ENCODE results near the gene FRMD4A.

FRMD4A gene

DNA sequence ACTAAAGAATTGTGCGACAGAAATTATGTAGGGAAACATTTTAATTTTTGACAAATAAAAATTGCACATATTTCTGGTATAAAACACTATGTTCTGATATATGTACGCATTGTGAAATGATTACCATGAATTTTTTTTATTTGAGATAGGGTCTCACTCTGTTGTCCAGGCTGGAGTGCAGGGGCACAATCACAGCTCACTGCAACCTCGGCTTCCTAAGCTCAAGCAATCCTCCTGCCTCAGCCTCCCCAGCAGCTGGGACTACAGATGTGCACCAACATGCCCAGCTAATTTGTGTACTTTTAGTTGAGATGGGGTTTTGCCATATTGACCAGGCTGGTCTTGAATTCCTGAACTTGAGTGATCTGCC is 149.2 kb downstream of the FRMD4A start:
- no peak for DNase-seq

DNA sequence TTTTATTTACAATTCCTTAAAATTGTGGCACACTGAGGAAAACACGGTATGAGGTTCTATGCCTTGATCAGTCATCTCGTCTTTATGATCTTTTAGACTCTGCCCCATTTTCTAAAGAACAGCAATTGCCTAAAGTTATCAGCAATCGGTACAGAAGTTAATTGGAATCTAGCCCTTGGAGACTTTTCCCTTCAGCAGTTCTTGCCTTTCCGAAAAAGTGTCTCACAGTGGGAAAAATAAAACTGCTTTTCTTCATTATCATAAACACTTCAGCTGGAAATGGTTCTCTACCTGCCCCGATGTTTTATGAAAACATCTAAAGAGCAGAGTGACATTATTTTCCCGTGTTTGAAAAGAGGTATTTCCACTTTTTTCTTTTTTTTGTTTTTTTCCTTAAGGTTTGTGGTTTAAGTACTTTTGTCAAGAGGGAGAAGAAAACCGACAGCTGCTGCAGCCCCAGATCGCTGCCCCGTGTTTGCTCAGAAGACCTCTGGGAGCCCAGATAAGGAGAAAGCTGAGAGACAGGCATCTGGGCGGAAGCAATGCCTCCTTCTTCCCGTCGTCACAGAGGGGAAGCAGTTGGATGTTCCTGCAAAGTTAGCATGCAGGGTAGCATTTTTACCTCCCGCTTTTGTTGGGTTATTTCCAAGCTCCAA is 149.7 kb downstream of the FRMD4A start:
- no peak for DNase-seq

DNA sequence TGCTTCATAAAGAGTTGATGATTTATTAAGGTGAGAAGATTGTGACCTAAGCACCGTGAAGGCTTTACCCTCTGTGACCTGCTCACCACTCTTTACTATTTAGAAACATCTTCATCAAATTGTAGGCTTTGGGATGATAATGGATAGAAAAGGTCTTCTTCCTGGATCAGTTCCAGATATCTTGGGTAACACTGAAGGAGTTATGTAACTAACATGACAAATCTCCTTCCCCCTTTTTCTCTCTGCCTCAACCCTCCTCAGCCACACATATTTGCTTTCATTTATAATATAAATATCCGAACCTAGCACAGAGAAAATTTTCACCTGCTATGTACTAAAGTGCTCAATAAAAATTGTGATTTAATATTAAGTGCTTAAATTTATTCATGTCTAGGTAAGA is 151.5 kb downstream of the FRMD4A start:
- no peak for DNase-seq

DNA sequence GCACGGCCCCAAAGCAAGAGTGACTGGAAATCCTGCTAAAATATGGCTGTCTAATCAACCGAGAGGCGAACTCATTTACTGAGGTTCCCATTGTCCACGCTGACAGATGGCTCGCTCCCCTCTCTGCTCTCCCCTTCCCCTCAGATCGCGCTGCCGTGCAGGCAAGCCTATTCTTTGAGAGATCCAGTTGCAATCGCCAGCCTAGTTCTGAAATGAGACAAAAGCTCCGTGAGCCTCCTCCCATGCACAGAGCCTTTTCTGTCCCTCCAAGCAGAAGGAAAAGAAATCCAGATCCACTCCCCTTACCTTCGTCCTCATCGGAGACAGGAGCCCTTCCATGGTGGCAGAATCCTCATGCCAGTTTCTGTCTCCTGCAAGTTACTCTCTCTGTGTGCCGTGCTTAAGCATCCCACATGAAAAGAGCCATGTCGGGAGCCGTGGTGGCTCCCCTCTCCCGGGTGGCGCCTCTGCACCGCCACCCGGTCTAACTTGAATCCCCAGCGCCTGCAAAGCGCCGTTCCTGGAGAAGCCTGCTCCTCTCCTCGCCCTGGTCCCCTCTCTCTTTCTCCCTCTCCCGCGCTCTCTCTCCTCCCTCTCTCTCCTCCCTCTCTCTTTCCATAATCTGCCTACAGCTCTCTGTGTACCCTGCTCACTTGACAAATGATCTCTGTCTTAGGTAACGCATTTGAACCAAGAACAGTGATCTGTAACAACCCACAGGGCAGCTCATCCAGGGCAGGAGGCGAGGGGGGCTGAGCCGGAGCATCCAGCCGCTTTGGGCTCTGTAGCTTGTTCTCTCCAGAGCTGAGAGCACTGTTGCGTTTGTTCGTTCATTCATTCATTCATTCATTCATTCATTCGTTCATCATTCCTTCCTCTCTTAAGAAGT is 156.8 kb downstream of the FRMD4A start:
- no peak for DNase-seq

DNA sequence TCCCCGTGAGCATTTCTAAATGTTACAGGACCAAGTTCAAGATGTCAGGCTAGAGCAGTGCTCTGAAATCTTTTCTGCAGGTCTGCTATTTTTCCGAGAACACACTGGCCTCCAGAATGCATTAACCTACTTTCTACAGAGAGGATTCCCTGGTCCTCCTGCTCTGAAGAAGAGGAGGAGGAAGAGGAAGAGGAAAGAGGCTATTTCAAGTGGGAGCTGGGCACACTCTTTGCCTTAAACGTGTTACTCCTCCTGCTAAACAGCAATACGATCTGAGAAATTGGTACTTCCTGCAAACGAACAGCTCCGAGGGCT is 157.4 kb downstream of the FRMD4A start:
- no peak for DNase-seq

DNA sequence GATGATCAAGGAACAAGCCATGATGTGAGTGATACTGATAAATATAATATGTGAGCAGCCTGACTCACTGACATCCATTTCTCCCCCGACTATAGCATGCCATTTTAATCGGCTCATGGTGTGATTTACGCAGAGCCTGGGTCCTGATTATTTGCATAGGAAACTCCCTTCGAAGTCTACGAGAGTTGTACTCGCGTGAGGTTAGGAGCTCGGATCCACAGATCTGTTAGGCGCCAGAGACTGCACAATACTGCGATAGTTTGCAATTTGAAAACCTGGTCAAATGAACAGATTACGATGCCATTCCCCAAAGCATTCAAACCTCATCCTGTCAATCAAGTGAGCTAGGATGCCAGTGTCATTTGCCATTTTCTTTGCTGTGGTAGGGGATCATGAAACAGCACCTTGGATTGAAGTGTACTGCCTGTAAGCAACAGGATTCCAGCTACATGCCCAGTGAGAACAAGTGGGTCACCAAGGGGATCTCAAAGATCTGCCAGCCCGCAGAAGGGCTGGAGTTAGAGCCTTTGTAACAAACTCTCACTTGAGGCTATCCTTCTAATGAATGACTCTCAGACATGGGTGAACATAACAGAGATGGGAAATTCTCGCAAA is 158.3 kb downstream of the FRMD4A start:
- DNase-seq, result no peak

DNA sequence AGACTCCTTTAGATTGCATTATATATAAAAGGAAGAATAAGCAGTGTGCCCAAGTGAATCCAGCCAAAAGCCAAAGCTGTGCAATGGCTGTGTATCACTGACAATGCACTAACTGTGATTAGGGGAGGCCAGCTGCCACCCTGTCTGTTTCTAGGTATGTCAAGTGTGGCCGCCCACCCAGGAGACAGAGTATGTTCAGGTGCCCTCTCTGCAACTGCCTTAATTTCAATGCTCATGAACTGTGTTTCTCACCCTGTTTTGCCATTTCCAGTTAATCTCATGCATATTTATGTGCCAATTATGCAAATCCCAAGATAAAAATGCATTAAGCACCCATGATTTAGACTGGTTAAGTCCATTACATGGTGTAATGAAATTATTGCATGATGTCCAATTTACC is 159.4 kb downstream of the FRMD4A start:
- no peak for DNase-seq

DNA sequence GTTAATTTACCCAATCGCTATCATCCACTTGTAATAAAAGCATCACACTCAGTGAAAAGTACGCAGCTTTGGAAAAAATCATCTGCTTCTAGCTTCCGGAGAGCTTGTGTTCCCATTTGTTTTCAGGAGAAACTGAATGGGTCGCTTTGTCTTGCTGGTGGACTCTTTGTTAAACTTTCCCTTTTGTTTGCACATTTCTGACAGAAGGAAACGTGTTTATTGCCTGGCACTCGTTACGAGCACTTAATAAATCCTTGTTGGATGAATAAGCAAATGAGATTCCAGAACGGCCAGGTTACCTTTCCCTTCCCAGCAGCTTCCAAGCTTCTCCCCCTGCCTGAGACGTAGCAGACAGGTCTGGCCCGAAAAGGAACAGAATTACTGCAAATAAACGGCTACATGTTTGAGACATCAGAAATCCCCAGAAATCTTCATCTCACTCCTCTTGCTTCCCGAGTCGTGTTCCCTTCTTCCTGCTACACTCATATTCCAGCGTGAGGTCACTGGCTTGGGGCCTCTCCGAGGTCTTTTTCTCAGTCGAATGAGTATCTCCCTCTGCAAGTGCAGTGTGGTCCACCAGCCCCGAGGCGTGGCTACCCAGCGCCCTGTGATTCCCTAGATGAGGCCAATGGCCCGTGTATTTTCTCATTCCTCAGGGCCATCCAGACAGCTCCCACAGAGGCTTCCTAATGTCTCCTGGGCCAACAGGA is 167.2 kb downstream of the FRMD4A start:
- DNase-seq, result no peak

DNA sequence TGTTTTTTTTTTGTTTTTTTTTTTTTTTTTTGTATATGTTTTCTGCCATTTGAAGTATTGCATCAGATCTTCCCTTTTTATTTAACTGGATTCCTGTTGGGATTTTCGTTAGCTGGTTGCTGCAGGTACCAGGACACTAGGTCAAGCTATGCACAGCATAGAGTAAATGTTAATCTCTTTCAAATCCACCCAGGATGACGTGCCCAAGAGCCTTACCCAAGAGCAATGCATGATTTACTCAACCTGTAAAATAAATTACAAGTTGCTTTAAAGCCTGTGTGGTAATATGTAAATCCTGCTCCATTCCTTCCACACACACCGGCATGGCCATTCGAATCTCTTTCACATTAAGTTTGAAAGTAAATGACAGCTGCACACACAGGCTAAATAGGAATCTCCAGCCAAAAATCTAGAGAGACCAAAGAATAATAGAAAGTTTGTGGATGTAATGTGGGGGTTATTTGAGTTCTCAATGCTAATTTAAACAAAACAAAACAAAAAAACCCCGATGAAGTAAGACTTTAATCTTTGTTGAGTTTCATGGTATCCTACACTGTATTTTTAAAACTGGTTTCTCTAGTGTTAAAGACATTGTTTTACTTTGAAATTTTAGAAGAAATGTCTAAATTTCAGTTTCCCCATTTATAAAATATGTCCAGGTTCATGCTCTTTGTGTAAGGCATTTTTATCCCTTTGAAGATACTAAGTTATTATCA is 167.9 kb downstream of the FRMD4A start:
- no peak for DNase-seq

DNA sequence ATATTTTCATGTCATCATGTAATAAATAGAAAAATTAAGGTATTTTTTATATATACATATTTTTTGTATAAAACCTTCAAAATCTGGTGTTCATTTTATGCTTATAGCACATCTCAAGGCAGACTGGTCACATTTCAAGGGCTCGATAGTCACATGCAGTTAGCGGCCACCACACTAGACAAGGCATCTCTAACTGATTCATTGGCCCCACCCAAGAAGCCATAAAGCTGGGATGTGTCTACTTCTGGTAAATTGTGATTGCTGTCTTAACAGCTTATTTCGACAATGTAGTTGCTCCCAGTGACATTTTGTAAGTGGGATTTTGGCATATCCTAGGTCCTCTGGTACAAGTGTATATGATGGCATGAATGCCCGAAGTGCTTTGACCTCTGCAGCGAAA is 168.7 kb downstream of the FRMD4A start:
- DNase-seq, result no peak

DNA sequence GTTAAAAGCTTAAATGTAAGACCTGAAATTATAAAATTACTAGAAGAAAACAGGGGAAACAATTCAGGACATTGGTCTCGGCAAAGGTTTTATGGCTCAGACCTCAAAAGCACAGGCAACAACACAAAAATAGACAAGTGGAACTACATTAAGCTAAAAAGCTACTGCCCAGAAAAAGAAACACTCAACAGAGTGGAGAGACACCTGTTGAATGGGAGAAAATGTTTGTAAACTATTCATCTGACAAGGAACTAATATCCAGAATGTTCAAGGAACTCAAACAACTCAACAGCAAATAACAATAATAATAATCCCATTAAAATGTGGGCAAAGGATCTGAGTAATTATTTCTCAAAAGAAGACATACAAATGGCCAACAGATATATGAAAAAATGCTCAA is 170.4 kb downstream of the FRMD4A start:
- DNase-seq, result no peak

DNA sequence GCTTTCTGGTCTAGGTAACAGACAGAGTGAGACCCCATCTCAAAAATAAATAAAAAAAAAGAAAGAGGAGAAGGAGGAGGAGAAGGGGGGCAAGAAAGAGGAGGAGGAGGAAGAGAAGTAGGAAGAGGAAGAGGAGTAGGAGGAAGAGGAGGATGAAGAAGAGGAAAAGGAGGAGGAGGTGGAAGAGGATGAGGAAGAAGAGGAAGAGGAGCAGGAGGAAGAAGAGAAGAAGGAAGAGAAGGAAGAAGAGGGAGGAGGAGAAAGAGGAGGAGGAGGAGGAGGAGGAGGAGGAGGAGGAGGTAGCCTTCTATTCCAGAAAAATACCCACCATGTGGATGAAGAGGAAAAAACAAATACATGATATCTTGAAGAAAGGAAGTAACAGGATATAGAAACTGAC is 172.1 kb downstream of the FRMD4A start:
- DNase-seq, result no peak

DNA sequence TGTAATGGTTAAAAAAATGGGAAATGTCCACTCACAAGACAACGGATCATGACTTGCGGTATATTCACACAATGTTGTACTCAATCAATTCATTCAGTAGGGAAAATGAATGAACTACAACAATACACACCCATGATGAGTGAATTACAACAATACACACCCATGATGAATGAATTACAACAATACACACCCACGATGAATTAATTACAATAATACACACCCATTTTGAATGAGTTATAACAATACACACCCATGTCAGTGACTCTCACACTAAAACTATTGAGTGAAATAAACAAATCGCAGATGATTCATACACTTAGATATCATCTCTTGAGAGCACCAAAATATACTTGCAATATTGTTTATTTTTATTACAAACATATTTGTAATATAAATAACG is 174.6 kb downstream of the FRMD4A start:
- no peak for DNase-seq

DNA sequence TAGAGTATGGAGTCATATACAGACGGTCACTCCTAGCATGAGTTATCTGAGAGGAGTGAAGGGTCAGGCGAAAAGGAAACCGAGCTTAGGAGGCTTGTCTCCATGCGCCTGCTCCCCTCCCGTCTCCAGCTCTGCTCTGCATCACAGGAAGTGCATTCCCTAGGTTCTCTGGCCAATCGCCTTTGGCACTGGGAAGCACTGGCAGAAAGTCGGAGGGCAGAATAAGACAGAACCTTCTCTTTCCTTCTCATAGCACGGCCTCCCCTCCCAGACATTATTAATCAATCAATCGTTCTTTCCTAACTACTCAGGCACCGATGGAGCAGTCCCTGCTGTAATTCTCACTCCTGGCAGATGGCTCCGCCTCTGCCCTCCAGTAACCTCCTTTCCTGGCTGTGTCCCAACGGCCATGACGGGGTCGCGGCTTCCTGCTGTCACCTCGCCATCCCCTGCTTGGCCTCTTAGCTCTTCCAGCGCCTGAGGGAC is 177.1 kb downstream of the FRMD4A start:
- no peak for DNase-seq

DNA sequence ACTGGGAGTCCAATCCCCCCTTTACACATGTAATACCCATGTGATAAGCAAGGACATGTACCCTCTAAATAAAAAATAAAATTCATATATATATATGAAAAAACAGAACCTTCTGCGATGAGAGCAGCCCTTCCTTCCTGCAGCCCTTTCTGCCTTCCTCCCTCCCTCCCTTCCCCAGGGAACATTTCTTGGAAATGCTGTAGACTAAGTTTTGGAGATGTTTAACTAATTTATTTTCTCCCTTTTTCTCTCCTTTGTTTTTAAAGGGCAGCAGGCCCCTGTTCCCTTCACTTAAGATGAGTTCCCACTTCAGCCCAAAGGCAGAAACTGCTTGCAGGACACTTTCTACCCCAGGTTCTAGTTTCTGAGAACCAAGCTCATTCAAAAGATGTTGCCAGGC is 179.2 kb downstream of the FRMD4A start:
- DNase-seq, result no peak

DNA sequence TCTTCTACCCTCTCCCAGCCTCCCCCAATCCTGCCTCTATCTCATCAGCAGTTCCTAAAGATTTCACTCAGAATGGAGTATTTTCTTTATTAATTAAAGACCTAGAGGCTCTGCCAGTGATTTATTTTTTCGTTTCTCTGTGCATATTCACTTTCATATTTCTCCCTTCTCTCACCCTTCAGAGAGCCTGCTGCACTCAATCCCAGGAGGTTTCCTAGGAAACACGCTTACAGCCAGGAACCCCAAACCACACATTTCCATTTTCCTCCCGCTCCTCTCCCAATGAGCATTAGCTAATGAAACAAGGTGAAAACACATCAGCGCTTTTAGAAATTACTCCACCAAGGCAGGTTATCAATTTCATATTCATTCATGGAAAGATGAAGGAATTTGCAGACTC is 180.2 kb downstream of the FRMD4A start:
- DNase-seq, result no peak

DNA sequence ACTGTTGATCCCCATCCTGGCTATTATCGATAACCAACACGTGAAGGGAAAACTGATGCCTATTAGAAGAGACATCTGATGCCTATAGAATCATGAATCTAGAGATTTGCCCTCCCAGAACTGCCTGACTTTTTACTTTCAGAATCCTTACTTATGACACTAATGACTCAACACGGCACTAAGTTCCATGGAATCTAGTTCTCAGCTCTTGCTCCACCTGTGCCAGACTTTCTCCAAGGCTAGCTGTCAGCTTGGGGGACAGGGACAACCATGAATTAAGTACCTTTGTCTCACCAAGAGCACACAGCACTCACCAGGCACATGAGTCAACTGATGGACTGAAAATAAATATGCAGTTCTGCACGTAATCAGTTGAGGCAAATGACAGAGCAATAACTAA is 184.2 kb downstream of the FRMD4A start:
- no peak for DNase-seq

DNA sequence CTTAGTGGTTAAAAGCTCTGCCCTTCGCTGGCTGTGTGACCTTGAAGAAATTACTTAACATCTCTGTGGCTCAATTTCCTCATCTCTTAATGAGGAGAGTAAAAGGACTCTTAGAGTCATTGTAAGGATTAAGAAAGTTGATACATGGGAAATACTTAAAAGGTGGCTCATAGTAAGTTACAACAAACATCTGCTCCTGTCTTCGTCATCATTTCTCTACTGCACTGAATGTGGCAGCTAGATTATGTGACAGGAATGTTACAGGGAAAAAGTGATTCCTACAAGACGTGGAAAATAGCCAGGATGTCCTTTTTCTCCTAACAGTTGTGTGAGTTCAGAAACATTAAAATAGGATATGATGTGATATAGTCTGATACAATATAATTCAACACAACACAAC is 184.7 kb downstream of the FRMD4A start:
- DNase-seq, result no peak

DNA sequence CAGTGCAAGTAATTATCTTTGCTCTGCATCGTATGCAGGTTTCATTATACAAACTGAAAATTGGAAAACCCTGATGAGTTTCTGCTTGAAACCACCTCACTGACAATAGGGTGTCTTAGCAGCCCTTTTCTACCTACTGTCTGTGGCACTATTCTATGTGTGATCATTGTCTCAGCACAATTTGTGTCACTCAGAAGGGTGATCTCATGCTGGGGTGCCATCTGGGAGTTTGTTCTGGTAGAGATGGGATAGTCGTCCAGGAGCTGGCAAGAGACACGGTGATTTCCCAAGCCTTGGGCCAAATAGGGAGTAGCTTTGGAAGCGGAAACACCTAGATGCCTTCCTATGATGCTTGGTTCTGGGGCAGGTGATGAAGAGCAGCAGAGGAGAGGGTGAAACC is 186.3 kb downstream of the FRMD4A start:
- DNase-seq, result no peak

DNA sequence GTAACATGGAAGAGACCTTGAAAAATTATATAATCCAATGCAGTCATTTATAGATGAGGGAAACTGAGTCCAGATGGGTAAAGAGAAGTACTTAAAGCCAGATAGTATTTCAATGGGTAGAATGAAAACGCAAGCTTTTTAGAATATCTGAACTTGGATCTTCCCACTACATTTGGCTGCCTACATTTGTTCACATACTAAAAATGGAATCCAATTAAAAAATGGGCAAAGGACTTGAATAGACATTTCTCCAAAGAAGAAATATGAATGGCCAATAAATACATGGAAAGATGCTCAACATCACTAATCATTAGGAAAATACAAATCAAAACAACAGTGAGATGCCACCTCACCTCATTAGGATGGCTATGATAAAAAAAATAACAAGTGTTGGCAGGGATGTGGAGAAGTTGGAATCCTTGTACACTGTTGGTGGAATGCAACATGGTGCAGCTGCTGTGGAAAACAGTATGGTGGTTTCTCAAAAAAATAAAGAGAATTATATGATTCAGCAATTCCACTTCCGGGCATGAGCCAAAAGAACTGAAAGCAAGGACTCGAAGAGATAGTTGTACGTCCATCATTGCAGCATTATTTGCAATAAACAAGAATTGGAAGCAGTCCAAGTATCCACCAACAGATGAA is 188.0 kb downstream of the FRMD4A start:
- no peak for DNase-seq

DNA sequence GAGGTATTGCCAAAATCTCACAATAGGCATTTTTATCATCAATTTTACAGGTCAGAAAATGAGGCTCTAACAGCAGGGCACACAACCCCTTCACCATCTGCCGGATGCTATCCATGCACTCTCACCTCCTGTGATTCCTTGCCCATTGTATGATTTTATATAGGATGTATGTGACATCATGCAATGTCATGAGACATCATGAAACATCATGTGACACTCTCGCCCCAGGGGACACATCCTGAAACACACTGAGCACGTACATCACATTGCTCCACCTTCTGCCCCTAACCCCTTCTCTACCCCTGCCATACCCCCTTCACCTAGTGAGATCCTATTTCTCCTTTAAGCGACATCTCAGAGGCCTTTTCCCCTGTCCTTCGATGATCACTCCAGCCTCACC is 189.4 kb downstream of the FRMD4A start:
- no peak for DNase-seq

DNA sequence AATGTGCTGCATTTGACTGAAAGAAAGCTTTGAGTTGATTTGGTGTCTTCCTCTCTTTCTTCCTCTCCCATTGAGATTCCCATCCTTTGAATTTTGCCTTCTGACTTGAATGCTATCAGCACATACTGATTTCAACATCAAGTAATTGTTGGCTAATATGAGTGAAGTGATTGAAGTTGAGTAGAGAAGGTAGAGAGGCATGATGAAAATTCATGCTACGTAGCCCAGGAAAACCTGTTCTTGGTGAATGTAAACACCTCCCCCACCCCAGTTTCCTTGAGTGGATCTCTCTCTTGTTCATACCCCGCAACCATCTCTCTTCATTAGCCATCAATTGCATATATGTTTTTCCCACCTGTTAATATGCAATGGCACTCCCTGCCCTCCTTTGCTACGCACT is 193.3 kb downstream of the FRMD4A start:
- DNase-seq, result no peak

Measured in NCI-H1436 treated with DMSO at 0.1 percent for 48 hours (cell line).